Loucy (cell line): ENCODE results near the gene CTNNA2.

Experiments
- H2AFZ ChIP-seq: fragments of 200-600 bp; sonication (generic); 2 replicates; pipeline ENCODE4 v1.6.0; 2016; ENCODE audit warnings: antibody characterized with exemption, mild to moderate bottlenecking, low read length, moderate library complexity
- H3F3A ChIP-seq: fragments of 200-600 bp; 2 replicates; pipeline ENCODE4 v1.6.0; 2016; ENCODE audit warnings: antibody characterized with exemption, low read depth, mild to moderate bottlenecking
- H3K27me3 ChIP-seq: fragments of 200-600 bp; sonication (generic); 2 replicates; pipeline ENCODE4 v1.6.1; 2014; ENCODE audit warnings: low read length, mild to moderate bottlenecking; ENCODE audit not compliant: insufficient read depth, poor library complexity, severe bottlenecking
- H3K36me3 ChIP-seq: fragments of 200-600 bp; sonication (generic); 2 replicates; pipeline ENCODE4 v1.6.1; 2016; ENCODE audit warnings: low read length; ENCODE audit not compliant: insufficient read depth
- H3K4me1 ChIP-seq: fragments of 200-600 bp; sonication (generic); 2 replicates; pipeline ENCODE4 v1.5.1; 2014; ENCODE audit warnings: low read length, mild to moderate bottlenecking; ENCODE audit not compliant: insufficient read depth, poor library complexity, severe bottlenecking
- H3K4me2 ChIP-seq: fragments of 200-600 bp; sonication (generic); 2 replicates; pipeline ENCODE4 v1.6.0; 2014; ENCODE audit warnings: antibody characterized with exemption, low read length, low read depth, mild to moderate bottlenecking; ENCODE audit not compliant: poor library complexity, severe bottlenecking
- H3K4me3 ChIP-seq: fragments of 200-600 bp; sonication (generic); 2 replicates; pipeline ENCODE4 v1.5.1; 2014; ENCODE audit warnings: low read length, mild to moderate bottlenecking, mixed read lengths; ENCODE audit not compliant: poor library complexity, severe bottlenecking
- H3K79me2 ChIP-seq: fragments of 200-600 bp; sonication (generic); 2 replicates; pipeline ENCODE4 v1.6.1; 2014; ENCODE audit warnings: low read length; ENCODE audit not compliant: insufficient read depth
- H3K9ac ChIP-seq: fragments of 200-600 bp; sonication (generic); 2 replicates; pipeline ENCODE4 v1.6.0; 2014; ENCODE audit warnings: mild to moderate bottlenecking, low read depth, low read length, moderate library complexity; ENCODE audit not compliant: poor library complexity, severe bottlenecking
- H3K9me2 ChIP-seq: fragments of 200-600 bp; sonication (generic); replicated peaks from 2 replicates; pipeline ENCODE4 v1.6.1; 2016; ENCODE audit warnings: low read depth, low read length, mixed read lengths
- H3K9me3 ChIP-seq: fragments of 200-600 bp; sonication (generic); 2 replicates; pipeline ENCODE4 v1.6.1; 2014; ENCODE audit warnings: mild to moderate bottlenecking, antibody characterized with exemption, low read length, low read depth; ENCODE audit not compliant: insufficient read depth
- H4K20me1 ChIP-seq: fragments of 200-600 bp; sonication (generic); 2 replicates; pipeline ENCODE4 v1.6.0; 2014; ENCODE audit warnings: antibody characterized with exemption, low read length, mild to moderate bottlenecking; ENCODE audit not compliant: insufficient read depth, poor library complexity, severe bottlenecking
- CTCF ChIP-seq: fragments of 200-600 bp; sonication (generic); conservative IDR thresholded peaks from 2 replicates; pipeline ENCODE4 v1.5.1; 2014; ENCODE audit warnings: mild to moderate bottlenecking, antibody characterized with exemption, low read length
- EZH2phosphoT487 ChIP-seq: fragments of 200-600 bp; IDR thresholded peaks from 2 replicates; pipeline ENCODE4 v1.6.1; 2018; ENCODE audit warnings: antibody characterized with exemption, mild to moderate bottlenecking, moderate library complexity, borderline replicate concordance

Gene CTNNA2

GRCh38 chr2:80364524-80365212, 851.8 kb downstream of the CTNNA2 start:
- H3K4me1 ChIP-seq = no peaks in the 10 kb centered on the region
- H3K9me3 ChIP-seq = no peaks in the 10 kb centered on the region
- no peaks in the 10 kb centered on the region for H3K9me2 ChIP-seq
- H3K4me2 ChIP-seq = no peak overlapping the region
- H3K27me3 ChIP-seq = no peaks in the 10 kb centered on the region
- no peaks in the 10 kb centered on the region for H4K20me1 ChIP-seq
- no peaks in the 10 kb centered on the region for H3F3A ChIP-seq
- TF ChIP-seq EZH2phosphoT487 = no peak
- TF ChIP-seq CTCF = no peak
- H3K9ac ChIP-seq = no peak overlapping the region
- H3K36me3 ChIP-seq = no peaks in the 10 kb centered on the region
- no peaks in the 10 kb centered on the region for H3K79me2 ChIP-seq
- no peak overlapping the region for H3K4me3 ChIP-seq
- no peak overlapping the region for H2AFZ ChIP-seq

GRCh38 chr2:80365762-80366161, 852.9 kb downstream of the CTNNA2 start:
- Histone ChIP-seq H3K27me3 (no peaks in the 10 kb centered on the region), H3K36me3 (no peaks in the 10 kb centered on the region), H4K20me1 (no peaks in the 10 kb centered on the region), H3F3A (no peaks in the 10 kb centered on the region), H2AFZ (no peak overlapping the region), H3K79me2 (no peaks in the 10 kb centered on the region), H3K9me2 (no peaks in the 10 kb centered on the region), H3K9me3 (no peaks in the 10 kb centered on the region), H3K9ac (no peak overlapping the region), H3K4me2 (no peak overlapping the region), H3K4me1 (no peaks in the 10 kb centered on the region), H3K4me3 (no peak overlapping the region)
- no peak for TF ChIP-seq EZH2phosphoT487
- TF ChIP-seq CTCF = no peak

GRCh38 chr2:80370375-80371009, 857.6 kb downstream of the CTNNA2 start:
- H3K36me3 ChIP-seq = no peaks in the 10 kb centered on the region
- no peaks in the 10 kb centered on the region for H3K27me3 ChIP-seq
- H3K9me2 ChIP-seq = no peaks in the 10 kb centered on the region
- H3K4me2 ChIP-seq = no peak overlapping the region
- no peaks in the 10 kb centered on the region for H3F3A ChIP-seq
- H2AFZ ChIP-seq = no peak overlapping the region
- H3K9me3 ChIP-seq = no peaks in the 10 kb centered on the region
- no peak overlapping the region for H3K4me3 ChIP-seq
- H4K20me1 ChIP-seq = no peaks in the 10 kb centered on the region
- H3K79me2 ChIP-seq = no peaks in the 10 kb centered on the region
- no peaks in the 10 kb centered on the region for H3K4me1 ChIP-seq
- H3K9ac ChIP-seq = no peak overlapping the region
- TF ChIP-seq CTCF = no peak
- no peak for TF ChIP-seq EZH2phosphoT487
